GM19193 (cell line): ENCODE results near the gene VAT1L.

Source experiments
- POLR2A ChIP-seq: IDR thresholded peaks from 4 replicates; pipeline ENCODE4 v1.6.1; 2011; ENCODE audit not compliant: insufficient read depth, insufficient read length; ENCODE audit errors: extremely low read depth

The VAT1L gene

DNA sequence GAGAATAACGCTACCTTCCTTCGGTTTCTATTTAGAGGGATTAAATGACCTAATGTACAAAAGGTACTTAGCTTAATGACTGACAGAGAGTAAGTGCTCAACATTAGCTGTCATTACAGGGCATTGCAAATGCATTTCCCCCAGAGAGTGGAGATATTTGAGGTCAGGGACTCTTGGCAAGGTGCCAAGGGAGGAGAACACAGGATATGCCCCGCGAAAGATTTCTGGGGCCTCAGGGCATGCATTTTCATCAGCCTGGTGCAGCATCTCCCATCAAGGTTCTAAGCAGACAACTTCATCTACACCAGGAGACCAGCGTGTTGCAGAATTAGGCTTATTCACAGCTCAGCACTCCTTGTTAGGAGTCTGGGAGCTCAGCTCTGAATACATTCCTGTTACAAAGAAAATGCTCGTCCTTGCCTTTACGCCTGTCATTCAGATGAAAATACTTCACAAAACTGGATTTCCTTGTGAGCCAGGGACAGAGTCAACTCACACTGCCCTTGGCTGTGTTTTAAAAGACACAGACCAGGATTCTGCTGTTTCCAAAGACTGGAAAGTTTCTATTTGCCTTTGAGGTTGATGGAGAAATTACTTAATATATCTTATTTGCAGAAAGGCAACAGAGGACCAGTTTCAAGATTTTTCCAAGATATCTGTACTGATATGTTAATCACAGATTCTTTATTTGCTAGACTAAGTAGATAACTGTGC, 108.2 kb downstream of the VAT1L start:
- TF ChIP-seq POLR2A = no peak

DNA sequence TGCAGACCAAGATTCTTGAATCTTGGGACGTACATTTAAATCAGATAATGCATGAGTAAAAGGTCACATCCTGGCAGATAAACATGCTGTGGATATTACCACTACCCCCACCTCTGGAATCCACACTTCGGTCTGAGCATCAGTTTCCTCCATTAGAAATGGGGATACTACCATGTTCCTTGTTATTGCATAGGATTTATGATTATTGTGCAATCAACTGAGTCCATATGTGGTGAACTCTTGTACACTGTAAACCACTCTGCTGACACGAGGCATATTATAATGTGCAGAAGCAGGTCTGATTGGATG, 108.7 kb downstream of the VAT1L start:
- TF ChIP-seq POLR2A = no peak

GRCh38 chr16:77897831-77898605, 109.7 kb downstream of the VAT1L start:
- no peak for TF ChIP-seq POLR2A

- no peak for TF ChIP-seq POLR2A
Observed at GRCh38 chr16:77898671-77899211, 110.4 kb downstream of the VAT1L start.

GRCh38 chr16:77899416-77899815, 111.1 kb downstream of the VAT1L start:
- TF ChIP-seq POLR2A = no peak

DNA sequence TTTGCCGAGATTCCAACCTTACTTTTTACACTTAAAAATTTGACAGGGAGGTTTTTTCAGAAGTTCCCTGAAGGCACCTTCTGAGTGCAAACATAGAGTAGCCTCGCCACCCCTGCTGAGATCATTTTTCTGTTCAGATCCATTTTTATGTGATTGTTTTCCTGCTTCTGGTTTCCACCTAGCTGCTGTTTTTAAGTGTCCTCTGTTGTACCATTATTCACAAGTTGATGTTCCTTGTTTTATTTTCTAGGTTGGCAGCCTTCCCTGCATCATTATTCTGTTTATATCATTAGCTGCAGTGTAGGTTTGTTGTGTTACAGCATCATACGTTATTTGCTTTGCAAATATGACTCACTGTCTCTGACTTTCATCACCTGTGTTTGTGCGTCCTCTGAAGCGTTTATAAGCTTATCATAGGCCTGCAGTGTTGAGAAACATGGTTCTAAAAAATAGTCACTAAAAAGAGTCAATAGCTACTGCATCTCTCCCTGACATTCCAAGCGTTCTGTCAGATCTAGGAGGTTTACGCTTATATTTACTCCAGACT, 117.1 kb downstream of the VAT1L start:
- no peak for TF ChIP-seq POLR2A

GRCh38 chr16:77910021-77910420, 121.7 kb downstream of the VAT1L start:
- no peak for TF ChIP-seq POLR2A

DNA sequence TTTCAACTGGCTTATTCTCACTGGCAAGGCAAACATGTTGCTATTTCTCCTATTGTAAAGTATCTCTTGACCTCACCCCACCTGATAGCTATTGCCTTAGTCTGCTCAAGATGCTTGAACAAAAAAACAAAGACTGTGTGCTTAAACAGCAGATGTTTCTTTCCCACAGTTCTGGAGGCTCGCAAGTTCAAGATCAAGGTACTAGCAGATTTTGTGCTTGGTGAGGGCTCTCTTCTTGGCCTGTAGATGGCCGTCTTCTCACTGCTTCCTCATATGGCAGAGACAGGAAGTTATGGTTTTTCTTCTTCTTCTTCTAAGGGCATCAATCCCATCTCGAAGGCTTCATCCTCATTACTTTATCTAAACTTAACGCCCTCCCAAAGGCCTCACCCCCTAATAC, 124.3 kb downstream of the VAT1L start:
- no peak for TF ChIP-seq POLR2A

DNA sequence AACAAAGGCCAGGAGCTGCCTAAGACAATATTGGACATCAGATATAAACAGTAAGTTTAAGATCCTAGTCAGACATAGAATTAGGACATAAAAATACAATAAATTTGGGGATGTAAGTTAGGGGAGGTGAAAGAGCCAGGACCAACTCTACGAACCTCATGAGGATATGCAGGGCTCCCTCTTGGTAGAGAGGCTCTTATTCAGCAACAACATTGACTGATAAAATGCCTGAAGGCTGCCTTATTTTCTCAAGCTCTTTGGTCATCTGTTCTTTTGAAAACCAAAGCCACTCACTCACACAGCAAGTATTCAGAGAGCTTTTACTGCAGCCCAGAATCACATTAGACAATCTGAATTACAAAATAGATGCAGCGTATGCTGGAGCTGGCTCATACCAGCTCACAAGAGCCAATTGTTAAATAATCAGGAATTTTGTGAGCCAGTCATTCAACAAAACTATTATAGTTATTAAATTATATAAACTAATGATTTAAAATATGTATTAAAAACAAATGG, 125.4 kb downstream of the VAT1L start:
- TF ChIP-seq POLR2A = no peak

DNA sequence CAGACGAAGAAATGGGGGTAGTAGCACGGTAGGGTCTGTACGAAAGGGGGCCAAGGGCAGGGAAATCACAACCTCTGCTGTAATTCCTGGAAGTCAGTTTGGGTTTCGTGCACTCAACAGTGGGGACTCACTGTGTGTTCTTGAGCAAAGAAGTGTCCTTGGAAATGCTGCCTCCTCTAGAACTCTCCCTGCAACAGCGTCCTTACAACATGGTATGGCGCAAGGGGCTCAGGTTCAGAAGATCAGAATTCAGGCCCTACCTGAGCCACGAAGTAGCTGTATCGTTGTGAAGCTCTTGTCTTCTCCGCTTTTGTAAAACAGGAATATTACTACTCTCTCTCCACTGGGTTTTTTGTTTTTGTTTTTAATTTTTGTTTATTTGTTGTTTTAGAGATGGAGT, 127.7 kb downstream of the VAT1L start:
- TF ChIP-seq POLR2A = no peak

- TF ChIP-seq POLR2A = no peak
Observed at GRCh38 chr16:77917971-77918370, 129.6 kb downstream of the VAT1L start.

DNA sequence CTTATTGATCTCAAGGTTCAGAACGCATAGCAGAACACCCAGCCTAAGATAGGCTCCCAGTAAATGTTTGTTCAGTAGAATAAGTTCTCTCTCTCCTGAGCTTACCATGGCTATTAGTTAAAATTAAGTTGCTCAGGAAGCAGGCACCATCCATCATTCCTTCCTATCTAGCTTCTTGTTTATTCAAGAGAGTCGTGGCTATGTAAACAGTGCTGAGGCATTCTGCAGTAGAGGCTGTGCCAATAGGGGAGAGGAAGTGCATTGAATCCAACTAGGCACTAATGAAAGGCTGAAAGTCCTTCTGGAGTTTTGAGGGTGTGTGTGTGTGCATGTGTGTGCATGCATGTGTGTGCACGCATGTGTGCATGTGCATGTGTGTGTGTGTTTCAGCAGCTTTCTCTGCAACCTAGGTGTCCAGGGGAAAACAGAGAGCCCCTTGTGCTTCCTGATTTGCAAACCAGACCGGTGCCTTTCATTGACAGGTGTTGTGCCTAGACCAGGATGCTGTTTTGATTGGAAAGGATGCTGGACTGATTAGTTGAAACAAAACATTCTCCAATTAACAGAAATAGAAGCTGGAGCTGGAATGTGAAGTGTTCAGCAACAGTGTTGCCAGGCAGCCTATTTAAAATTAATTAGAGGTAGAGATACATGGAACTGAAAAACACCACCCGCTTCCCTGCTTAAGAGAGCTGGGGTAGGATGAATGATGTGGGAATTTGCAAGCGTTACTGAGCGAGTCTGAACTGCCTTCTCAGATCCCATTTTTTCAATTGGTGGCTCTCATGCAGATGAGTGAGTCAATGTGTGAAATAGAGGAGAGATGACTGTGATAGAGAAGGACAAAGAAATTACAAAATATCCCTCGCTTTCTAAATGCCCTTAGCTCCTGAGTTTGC, 130.7 kb downstream of the VAT1L start:
- no peak for TF ChIP-seq POLR2A

DNA sequence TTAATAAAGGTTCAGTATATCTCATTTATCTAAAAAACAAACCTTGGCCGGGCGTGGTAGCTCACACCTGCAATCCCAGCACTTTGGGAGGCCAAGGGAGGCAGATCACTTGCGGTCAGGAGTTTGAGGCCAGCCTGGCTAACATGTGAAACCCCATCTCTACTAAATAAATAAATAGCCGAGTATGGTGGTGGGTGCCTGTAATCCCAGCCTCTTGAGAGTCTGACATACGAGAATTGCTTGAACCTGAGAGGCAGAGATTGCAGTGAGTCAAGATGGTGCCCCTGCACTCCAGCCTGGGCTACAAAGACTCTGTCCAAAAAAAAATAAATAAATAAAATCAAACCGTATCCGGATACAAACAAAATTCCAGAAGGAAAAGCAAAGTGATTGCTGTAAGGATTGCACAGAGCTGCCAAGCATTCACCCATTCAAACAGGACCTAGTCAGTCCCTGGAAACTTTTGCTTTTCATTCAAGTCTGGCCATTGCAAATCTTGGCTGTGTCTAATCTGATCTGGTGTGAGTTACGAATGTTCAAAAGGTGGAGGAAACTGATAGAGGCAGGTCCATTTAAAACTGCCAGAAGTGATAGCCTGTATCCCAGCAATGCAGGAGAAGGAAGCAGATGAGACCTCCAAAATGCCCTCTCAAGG, 131.5 kb downstream of the VAT1L start:
- TF ChIP-seq POLR2A = no peak

DNA sequence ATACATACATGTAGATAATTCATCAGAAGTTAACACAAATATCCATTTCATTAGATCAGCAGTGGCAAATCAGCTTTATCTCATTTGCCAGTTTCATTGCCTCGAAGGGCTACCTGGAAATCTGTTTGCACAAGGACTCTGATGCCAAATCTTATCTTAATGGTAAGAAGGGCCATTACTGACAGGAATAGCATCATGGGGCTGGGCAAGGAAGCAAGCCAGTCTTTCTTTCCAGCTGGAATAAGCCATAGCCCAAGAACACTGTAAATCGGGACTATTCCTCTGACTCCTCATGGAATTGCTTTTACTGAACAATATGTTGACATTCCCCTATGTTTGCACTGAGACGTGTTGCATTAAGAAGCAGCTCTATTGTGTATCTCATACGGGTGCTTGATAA, 132.6 kb downstream of the VAT1L start:
- no peak for TF ChIP-seq POLR2A
